Measurements from ENCODE around the gene OR3A2.

DNA sequence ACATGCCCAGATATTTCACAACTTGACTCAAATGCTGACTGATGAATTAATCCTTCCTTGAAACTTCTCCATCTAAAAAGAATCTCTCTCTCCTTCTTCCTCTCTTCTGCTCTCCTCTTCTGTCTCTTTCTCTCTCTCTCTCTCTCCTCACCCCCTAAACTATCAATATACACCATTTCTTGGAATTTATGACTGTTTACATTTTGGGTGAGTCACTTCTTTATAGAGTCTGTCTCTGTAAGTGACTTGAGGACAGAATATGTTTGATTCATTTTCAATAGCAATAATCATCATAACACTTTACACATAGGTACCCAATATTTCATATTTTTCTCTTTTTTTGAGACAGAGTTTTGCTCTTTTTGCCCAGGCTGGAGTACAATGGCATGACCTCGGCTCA, 103.2 kb downstream of the OR3A2 start:
- TF ChIP-seq ZNF707 (tag by site-specific recombination; IDR thresholded peaks at IDR 0.05) = no peak
- TF ChIP-seq, protein P1, sequence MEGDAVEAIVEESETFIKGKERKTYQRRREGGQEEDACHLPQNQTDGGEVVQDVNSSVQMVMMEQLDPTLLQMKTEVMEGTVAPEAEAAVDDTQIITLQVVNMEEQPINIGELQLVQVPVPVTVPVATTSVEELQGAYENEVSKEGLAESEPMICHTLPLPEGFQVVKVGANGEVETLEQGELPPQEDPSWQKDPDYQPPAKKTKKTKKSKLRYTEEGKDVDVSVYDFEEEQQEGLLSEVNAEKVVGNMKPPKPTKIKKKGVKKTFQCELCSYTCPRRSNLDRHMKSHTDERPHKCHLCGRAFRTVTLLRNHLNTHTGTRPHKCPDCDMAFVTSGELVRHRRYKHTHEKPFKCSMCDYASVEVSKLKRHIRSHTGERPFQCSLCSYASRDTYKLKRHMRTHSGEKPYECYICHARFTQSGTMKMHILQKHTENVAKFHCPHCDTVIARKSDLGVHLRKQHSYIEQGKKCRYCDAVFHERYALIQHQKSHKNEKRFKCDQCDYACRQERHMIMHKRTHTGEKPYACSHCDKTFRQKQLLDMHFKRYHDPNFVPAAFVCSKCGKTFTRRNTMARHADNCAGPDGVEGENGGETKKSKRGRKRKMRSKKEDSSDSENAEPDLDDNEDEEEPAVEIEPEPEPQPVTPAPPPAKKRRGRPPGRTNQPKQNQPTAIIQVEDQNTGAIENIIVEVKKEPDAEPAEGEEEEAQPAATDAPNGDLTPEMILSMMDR (tag by site-specific recombination; IDR thresholded peaks at IDR 0.05) = no peak
- TF ChIP-seq, protein P2, sequence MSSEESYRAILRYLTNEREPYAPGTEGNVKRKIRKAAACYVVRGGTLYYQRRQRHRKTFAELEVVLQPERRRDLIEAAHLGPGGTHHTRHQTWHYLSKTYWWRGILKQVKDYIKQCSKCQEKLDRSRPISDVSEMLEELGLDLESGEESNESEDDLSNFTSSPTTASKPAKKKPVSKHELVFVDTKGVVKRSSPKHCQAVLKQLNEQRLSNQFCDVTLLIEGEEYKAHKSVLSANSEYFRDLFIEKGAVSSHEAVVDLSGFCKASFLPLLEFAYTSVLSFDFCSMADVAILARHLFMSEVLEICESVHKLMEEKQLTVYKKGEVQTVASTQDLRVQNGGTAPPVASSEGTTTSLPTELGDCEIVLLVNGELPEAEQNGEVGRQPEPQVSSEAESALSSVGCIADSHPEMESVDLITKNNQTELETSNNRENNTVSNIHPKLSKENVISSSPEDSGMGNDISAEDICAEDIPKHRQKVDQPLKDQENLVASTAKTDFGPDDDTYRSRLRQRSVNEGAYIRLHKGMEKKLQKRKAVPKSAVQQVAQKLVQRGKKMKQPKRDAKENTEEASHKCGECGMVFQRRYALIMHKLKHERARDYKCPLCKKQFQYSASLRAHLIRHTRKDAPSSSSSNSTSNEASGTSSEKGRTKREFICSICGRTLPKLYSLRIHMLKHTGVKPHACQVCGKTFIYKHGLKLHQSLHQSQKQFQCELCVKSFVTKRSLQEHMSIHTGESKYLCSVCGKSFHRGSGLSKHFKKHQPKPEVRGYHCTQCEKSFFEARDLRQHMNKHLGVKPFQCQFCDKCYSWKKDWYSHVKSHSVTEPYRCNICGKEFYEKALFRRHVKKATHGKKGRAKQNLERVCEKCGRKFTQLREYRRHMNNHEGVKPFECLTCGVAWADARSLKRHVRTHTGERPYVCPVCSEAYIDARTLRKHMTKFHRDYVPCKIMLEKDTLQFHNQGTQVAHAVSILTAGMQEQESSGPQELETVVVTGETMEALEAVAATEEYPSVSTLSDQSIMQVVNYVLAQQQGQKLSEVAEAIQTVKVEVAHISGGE (tag by site-specific recombination; conservative IDR thresholded peaks at IDR 0.05; ENCODE audit: low read depth) = no peak
- TF ChIP-seq ZNF146 (tag by site-specific recombination; IDR thresholded peaks at IDR 0.05) = no peak
- TF ChIP-seq ZBTB1 (tag by site-specific recombination; IDR thresholded peaks at IDR 0.05) = no peak
- TF ChIP-seq ZBTB17 (tag by site-specific recombination; IDR thresholded peaks at IDR 0.05) = no peak
- no peak for TF ChIP-seq ZFP37 (tag by site-specific recombination; IDR thresholded peaks at IDR 0.05)
- TF ChIP-seq ZNF830 (tag by site-specific recombination; IDR thresholded peaks at IDR 0.05; ENCODE audit: low read depth) = no peak

Measured in HEK293 (cell line).